Panc1 (cell line): Measurements from ENCODE around the gene RTL3.

Experiments
- POLR2AphosphoS5 ChIP-seq: IDR thresholded peaks from 2 replicates; pipeline ENCODE4 v1.6.1; 2012; ENCODE audit warnings: mild to moderate bottlenecking, low read depth, low read length, moderate library complexity
- SIN3A ChIP-seq: IDR thresholded peaks from 2 replicates; pipeline ENCODE4 v1.6.1; 2012; ENCODE audit warnings: low read depth, mild to moderate bottlenecking, low read length, moderate library complexity, borderline replicate concordance; ENCODE audit not compliant: insufficient read depth
- TF ChIP-seq, protein P1 (sequence below): fragments of 450-650 bp; IDR thresholded peaks from 2 replicates; pipeline ENCODE4 v1.5.1; 2017; ENCODE audit warnings: mild to moderate bottlenecking
- TF ChIP-seq, protein P2 (sequence below), 2 experiments: IDR thresholded peaks; 2 replicates each; pipeline ENCODE4 v1.6.1; 2011 to 2012; ENCODE audit warnings: low read depth in 2 of 2, control low read depth in 1 of 2, low read length in 1 of 2, mild to moderate bottlenecking in 1 of 2, moderate library complexity in 1 of 2; ENCODE audit not compliant: insufficient read depth in 1 of 2

DNA sequence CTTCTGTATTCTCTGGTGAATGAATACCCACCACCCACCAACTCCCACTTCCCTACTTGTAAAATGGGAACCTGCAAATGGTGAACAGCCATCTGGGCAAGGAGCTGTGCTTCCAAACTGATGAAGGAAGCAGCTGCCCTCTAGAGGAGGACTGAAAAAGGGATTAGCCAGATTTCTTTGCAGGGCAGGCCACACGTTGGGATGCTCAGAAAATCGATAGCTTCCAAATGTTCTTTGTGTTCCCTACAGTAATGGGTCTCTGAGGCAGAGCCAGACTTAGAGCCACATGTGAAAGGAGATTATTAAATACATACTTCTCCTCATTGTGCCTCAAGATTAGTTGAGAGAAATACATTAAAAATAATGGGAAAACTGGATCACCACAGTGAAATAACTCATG is 49.1 kb upstream of the RTL3 start:
- TF ChIP-seq POLR2AphosphoS5 = no peak
- TF ChIP-seq, protein P1, sequence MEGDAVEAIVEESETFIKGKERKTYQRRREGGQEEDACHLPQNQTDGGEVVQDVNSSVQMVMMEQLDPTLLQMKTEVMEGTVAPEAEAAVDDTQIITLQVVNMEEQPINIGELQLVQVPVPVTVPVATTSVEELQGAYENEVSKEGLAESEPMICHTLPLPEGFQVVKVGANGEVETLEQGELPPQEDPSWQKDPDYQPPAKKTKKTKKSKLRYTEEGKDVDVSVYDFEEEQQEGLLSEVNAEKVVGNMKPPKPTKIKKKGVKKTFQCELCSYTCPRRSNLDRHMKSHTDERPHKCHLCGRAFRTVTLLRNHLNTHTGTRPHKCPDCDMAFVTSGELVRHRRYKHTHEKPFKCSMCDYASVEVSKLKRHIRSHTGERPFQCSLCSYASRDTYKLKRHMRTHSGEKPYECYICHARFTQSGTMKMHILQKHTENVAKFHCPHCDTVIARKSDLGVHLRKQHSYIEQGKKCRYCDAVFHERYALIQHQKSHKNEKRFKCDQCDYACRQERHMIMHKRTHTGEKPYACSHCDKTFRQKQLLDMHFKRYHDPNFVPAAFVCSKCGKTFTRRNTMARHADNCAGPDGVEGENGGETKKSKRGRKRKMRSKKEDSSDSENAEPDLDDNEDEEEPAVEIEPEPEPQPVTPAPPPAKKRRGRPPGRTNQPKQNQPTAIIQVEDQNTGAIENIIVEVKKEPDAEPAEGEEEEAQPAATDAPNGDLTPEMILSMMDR = peak; percentile 31; the same call in 1 of the 2 replicates
- TF ChIP-seq, protein P2, sequence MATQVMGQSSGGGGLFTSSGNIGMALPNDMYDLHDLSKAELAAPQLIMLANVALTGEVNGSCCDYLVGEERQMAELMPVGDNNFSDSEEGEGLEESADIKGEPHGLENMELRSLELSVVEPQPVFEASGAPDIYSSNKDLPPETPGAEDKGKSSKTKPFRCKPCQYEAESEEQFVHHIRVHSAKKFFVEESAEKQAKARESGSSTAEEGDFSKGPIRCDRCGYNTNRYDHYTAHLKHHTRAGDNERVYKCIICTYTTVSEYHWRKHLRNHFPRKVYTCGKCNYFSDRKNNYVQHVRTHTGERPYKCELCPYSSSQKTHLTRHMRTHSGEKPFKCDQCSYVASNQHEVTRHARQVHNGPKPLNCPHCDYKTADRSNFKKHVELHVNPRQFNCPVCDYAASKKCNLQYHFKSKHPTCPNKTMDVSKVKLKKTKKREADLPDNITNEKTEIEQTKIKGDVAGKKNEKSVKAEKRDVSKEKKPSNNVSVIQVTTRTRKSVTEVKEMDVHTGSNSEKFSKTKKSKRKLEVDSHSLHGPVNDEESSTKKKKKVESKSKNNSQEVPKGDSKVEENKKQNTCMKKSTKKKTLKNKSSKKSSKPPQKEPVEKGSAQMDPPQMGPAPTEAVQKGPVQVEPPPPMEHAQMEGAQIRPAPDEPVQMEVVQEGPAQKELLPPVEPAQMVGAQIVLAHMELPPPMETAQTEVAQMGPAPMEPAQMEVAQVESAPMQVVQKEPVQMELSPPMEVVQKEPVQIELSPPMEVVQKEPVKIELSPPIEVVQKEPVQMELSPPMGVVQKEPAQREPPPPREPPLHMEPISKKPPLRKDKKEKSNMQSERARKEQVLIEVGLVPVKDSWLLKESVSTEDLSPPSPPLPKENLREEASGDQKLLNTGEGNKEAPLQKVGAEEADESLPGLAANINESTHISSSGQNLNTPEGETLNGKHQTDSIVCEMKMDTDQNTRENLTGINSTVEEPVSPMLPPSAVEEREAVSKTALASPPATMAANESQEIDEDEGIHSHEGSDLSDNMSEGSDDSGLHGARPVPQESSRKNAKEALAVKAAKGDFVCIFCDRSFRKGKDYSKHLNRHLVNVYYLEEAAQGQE (IDR thresholded peaks at IDR 0.05; ENCODE audit: insufficient read depth in 1 of 2, low read depth in 2 of 2, low read length in 1 of 2) = no peak
- no peak for TF ChIP-seq SIN3A
